Panc1 (cell line): ENCODE data around the gene TTLL10. TPM values are rescaled to one million over a fixed set of nuclear protein-coding genes. Genes with fewer than 3 reads are reported as not detected.

Experiments used
- ATAC-seq: fragments of 200-7000 bp; cut with Tn5 transposase; 2 replicates; pipeline ENCODE4 v1.9.1; 2020; ENCODE audit warnings: mild to moderate bottlenecking, moderate library complexity
- BruUV-seq: library from RNA; stranded (reverse); fragments of 400-500 nt; replicated peaks from 2 replicates; lab custom pipeline; 2021; lab: Mats Ljungman, UMichigan
- CTCF ChIA-PET: fragments of 300-600 bp; sonication (Branson Sonifier 250); formaldehyde crosslinking; loops from one replicate; lab custom pipeline; 2022; ENCODE audit warnings: antibody characterized with exemption; lab: Charles Lee
- POLR2A ChIA-PET: fragments of 300-600 bp; sonication (Branson Sonifier 250); formaldehyde crosslinking; loops from one replicate; lab custom pipeline; 2022; ENCODE audit warnings: antibody characterized with exemption; lab: Charles Lee
- DNase-seq: peaks from one replicate; pipeline ENCODE4 v3.0.0-alpha.2; 2010; ENCODE audit warnings: low read depth, low spot score
- H3K27ac ChIP-seq: 2 replicates; pipeline ENCODE4 v1.5.1; 2011; ENCODE audit warnings: mild to moderate bottlenecking, low read length, inconsistent platforms
- H3K27me3 ChIP-seq: fragments of 200-500 bp; sonication (Bioruptor generic); 2 replicates; pipeline ENCODE4 v1.6.0; 2014; ENCODE audit warnings: low read length, inconsistent platforms; ENCODE audit not compliant: control insufficient read depth, insufficient read depth
- H3K36me3 ChIP-seq: fragments of 200-500 bp; sonication (Bioruptor generic); 2 replicates; pipeline ENCODE4 v1.5.1; 2014; ENCODE audit warnings: inconsistent platforms, mild to moderate bottlenecking, low read length, moderate library complexity; ENCODE audit not compliant: control insufficient read depth, insufficient read depth
- H3K4me1 ChIP-seq: 2 replicates; pipeline ENCODE4 v1.5.1; 2011; ENCODE audit warnings: inconsistent platforms, mild to moderate bottlenecking, low read length, moderate library complexity; ENCODE audit not compliant: control insufficient read depth, insufficient read depth
- H3K4me3 ChIP-seq, 2 experiments: 2 replicates each; pipeline ENCODE4 v1.5.1; 2011 to 2012; ENCODE audit warnings: low read depth in 2 of 2, low read length in 2 of 2, mild to moderate bottlenecking in 2 of 2, inconsistent platforms in 1 of 2, moderate library complexity in 1 of 2
- H3K9me3 ChIP-seq: fragments of 200-500 bp; sonication (Bioruptor generic); 2 replicates; pipeline ENCODE4 v1.5.1; 2014; ENCODE audit warnings: low read depth, mild to moderate bottlenecking, inconsistent platforms, low read length, moderate library complexity; ENCODE audit not compliant: control insufficient read depth, insufficient read depth
- POLR2AphosphoS5 ChIP-seq: IDR thresholded peaks from 2 replicates; pipeline ENCODE4 v1.6.1; 2012; ENCODE audit warnings: mild to moderate bottlenecking, low read depth, low read length, moderate library complexity
- SIN3A ChIP-seq: IDR thresholded peaks from 2 replicates; pipeline ENCODE4 v1.6.1; 2012; ENCODE audit warnings: low read depth, mild to moderate bottlenecking, low read length, moderate library complexity, borderline replicate concordance; ENCODE audit not compliant: insufficient read depth
- TCF7L2 ChIP-seq: IDR thresholded peaks from 2 replicates; pipeline ENCODE4 v1.6.1; 2011; ENCODE audit warnings: mild to moderate bottlenecking, low read depth, low read length, inconsistent platforms
- in situ Hi-C: cut with HindIII; loops from 2 replicates; pipeline ENCODE4 v1.10.0; 2016; ENCODE audit warnings: low sequenced_read_pairs, low pct_unique_long_range_greater_than_20kb
- intact Hi-C: fragments of 100-400 bp; cut with micrococcal nuclease; formaldehyde crosslinking; loops from one replicate; pipeline ENCODE4 v1.10.0; 2022; ENCODE audit not compliant: unreplicated experiment
- total RNA-seq: library from RNA; stranded (reverse); gene quantifications from one replicate; pipeline ENCODE4 v1.2.1, GENCODE V29; 2021; ENCODE audit not compliant: unreplicated experiment
- TF ChIP-seq, protein P1 (sequence below): fragments of 450-650 bp; IDR thresholded peaks from 2 replicates; pipeline ENCODE4 v1.5.1; 2017; ENCODE audit warnings: mild to moderate bottlenecking
- TF ChIP-seq, protein P2 (sequence below), 2 experiments: IDR thresholded peaks; 2 replicates each; pipeline ENCODE4 v1.6.1; 2011 to 2012; ENCODE audit warnings: low read depth in 2 of 2, control low read depth in 1 of 2, low read length in 1 of 2, mild to moderate bottlenecking in 1 of 2, moderate library complexity in 1 of 2; ENCODE audit not compliant: insufficient read depth in 1 of 2

TTLL10 gene
- total RNA-seq, 1 experiment from 2014 or later: not detected

DNA sequence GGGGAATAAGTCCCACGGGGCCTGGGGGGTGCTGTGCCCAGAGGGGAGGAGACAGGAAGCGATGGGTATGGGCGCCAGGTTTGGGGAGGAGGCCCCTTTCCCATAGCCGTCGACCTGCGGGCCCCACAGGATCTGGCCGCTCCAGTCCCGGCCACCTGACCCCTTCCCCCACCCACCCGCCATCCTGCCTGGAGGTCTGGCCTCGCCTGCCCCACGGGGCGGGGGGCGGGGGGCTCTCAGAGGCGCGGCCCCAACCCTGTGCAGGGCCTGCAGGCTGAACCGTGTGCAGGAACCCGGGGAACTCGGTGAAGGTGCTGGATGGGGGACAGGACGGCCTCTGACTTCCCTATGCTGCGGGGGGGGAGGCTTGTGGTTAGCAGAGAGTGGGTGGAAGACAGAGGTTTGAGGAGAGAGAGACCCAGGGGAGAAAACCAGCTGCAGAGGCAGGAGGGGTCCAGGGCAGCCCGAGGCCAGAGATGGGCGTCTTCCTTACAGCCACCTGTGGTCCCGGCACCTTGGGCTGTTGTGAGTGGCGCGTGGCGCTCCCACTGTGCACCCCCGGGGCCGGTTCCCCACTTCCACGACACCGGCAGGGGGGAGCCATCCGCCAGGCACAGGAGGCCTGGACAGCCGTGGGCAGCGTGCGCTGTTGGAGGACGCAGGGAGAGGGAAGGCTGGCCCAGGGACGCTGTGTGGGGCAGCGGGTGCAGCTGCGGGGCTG lies 35.2 kb downstream of the TTLL10 start:
- CTCF ChIA-PET: interaction anchor here (0.7 kb wide), 2 partner anchors 29 to 83 kb away, joined by 3 to 7 read pairs; no protein-coding TSS in a partner anchor
- POLR2A ChIA-PET: no interaction called here
- Histone ChIP-seq H3K4me1 (peaks cover 11% of the 10 kb centered on the region), H3K27me3 (no peaks in the 10 kb centered on the region), H3K9me3 (no peaks in the 10 kb centered on the region), H3K4me3 (no peak overlapping the region), H3K27ac (no peak overlapping the region), H3K36me3 (no peaks in the 10 kb centered on the region)
- in situ Hi-C loops: no loop called here
- no peak for DNase-seq
- intact Hi-C loops: no loop called here
- BruUV-seq: no TSS peak
- TF ChIP-seq, protein P1, sequence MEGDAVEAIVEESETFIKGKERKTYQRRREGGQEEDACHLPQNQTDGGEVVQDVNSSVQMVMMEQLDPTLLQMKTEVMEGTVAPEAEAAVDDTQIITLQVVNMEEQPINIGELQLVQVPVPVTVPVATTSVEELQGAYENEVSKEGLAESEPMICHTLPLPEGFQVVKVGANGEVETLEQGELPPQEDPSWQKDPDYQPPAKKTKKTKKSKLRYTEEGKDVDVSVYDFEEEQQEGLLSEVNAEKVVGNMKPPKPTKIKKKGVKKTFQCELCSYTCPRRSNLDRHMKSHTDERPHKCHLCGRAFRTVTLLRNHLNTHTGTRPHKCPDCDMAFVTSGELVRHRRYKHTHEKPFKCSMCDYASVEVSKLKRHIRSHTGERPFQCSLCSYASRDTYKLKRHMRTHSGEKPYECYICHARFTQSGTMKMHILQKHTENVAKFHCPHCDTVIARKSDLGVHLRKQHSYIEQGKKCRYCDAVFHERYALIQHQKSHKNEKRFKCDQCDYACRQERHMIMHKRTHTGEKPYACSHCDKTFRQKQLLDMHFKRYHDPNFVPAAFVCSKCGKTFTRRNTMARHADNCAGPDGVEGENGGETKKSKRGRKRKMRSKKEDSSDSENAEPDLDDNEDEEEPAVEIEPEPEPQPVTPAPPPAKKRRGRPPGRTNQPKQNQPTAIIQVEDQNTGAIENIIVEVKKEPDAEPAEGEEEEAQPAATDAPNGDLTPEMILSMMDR: no peak
- TF ChIP-seq, protein P2, sequence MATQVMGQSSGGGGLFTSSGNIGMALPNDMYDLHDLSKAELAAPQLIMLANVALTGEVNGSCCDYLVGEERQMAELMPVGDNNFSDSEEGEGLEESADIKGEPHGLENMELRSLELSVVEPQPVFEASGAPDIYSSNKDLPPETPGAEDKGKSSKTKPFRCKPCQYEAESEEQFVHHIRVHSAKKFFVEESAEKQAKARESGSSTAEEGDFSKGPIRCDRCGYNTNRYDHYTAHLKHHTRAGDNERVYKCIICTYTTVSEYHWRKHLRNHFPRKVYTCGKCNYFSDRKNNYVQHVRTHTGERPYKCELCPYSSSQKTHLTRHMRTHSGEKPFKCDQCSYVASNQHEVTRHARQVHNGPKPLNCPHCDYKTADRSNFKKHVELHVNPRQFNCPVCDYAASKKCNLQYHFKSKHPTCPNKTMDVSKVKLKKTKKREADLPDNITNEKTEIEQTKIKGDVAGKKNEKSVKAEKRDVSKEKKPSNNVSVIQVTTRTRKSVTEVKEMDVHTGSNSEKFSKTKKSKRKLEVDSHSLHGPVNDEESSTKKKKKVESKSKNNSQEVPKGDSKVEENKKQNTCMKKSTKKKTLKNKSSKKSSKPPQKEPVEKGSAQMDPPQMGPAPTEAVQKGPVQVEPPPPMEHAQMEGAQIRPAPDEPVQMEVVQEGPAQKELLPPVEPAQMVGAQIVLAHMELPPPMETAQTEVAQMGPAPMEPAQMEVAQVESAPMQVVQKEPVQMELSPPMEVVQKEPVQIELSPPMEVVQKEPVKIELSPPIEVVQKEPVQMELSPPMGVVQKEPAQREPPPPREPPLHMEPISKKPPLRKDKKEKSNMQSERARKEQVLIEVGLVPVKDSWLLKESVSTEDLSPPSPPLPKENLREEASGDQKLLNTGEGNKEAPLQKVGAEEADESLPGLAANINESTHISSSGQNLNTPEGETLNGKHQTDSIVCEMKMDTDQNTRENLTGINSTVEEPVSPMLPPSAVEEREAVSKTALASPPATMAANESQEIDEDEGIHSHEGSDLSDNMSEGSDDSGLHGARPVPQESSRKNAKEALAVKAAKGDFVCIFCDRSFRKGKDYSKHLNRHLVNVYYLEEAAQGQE (IDR thresholded peaks at IDR 0.05; ENCODE audit: insufficient read depth in 1 of 2, low read depth in 2 of 2, low read length in 1 of 2): no peak
- TF ChIP-seq TCF7L2 (no peak), POLR2AphosphoS5 (no peak), SIN3A (no peak)
- ATAC-seq: no peak

DNA sequence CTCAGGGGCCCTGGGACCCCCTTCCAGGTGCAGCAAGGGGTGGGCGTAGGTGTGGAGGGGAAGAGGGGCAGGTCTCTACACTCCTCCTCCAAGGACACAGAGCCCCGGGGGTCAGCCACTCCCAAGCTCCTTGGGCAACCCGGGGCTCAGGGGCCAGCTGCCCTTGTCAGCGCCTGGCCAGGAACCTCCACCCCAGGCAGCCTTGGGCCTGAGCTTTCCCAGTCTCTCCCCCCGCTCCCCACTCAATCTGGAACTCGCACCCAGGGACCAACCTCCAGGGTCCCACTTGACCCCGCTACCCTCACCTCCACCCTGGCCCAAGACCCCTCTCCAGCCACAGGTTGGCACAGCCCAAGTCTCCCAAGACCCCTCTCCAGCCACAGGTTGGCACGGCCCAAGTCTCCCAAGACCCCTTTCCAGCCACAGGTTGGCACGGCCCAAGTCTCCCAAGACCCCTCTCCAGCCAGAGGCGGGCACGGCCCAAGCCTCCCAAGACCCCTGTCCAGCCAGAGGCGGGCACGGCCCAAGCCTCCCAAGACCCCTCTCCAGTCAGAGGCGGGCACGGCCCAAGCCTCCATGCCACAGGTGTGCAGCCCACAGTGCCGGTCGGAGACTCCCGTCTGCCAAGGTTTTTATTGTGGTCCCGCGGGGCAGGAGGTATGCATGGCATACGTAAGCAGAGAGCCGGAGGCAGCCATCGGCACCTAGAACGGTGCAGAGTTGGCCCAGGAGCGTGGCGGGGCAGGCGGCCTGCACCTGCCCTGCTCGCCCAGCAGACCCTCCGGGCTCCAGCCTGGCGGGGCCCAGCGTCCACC lies 37.3 kb downstream of the TTLL10 start:
- Histone ChIP-seq H3K27me3 (no peaks in the 10 kb centered on the region), H3K27ac (no peak overlapping the region), H3K4me1 (peaks cover 11% of the 10 kb centered on the region), H3K9me3 (no peaks in the 10 kb centered on the region), H3K36me3 (no peaks in the 10 kb centered on the region), H3K4me3 (no peak overlapping the region)
- CTCF ChIA-PET: no interaction called here
- intact Hi-C loops: no loop called here
- BruUV-seq: no TSS peak
- in situ Hi-C loops: no loop called here
- POLR2A ChIA-PET: interaction anchor here (0.7 kb wide), 1 partner anchor 52 kb away, joined by 5 read pairs; no protein-coding TSS in a partner anchor
- DNase-seq (no peak), ATAC-seq (no peak)
- TF ChIP-seq, protein P1: no peak
- no peak for TF ChIP-seq POLR2AphosphoS5
- TF ChIP-seq, protein P2 (IDR thresholded peaks at IDR 0.05; ENCODE audit: insufficient read depth in 1 of 2, low read depth in 2 of 2, low read length in 1 of 2): no peak
- no peak for TF ChIP-seq SIN3A
